ENCODE data around the gene LRRC71. TPM values are rescaled to one million over a fixed set of nuclear protein-coding genes. Genes with fewer than 3 reads are reported as not detected.
A peak's percentile ranks its signal among the peaks of the same experiment; 100 is the strongest.

The LRRC71 gene
- total RNA-seq, 1 donor from 2014 or later, result not detected

- Mint-ChIP-seq H3K27ac (no peak overlapping the region), H3K4me3 (no peak overlapping the region), H3K9me3 (no peaks in the 10 kb centered on the region), H3K36me3 (ENCODE audit: low read depth) (no peaks in the 10 kb centered on the region), H3K27me3 (peaks cover 12% of the 10 kb centered on the region), H3K4me1 (peaks cover 7% of the 10 kb centered on the region)
- intact Hi-C loops (cut with micrococcal nuclease), result no loop called here
- no peak for DNase-seq
These were observed 15.3 kb upstream of the LRRC71 start for GRCh38 chr1:156905176-156905575.

GRCh38 chr1:156905651-156906050, 14.8 kb upstream of the LRRC71 start:
- intact Hi-C loops (cut with micrococcal nuclease), result no loop called here
- H3K27ac Mint-ChIP-seq, result no peak overlapping the region
- H3K4me1 Mint-ChIP-seq, result peaks cover 9% of the 10 kb centered on the region

GRCh38 chr1:156906206-156906906, 14.1 kb upstream of the LRRC71 start:
- H3K36me3 Mint-ChIP-seq (ENCODE audit: low read depth), result no peaks in the 10 kb centered on the region
- peaks cover 11% of the 10 kb centered on the region for H3K4me1 Mint-ChIP-seq
- no peak for DNase-seq
- H3K4me3 Mint-ChIP-seq, result no peak overlapping the region
- intact Hi-C loops (cut with micrococcal nuclease), result no loop called here
- no peaks in the 10 kb centered on the region for H3K9me3 Mint-ChIP-seq
- peaks cover 11% of the 10 kb centered on the region for H3K27me3 Mint-ChIP-seq
- no peak overlapping the region for H3K27ac Mint-ChIP-seq

More at GRCh38 chr1:156905651-156906050, 14.8 kb upstream of the LRRC71 start:
- no peaks in the 10 kb centered on the region for H3K36me3 Mint-ChIP-seq (ENCODE audit: low read depth)
- H3K4me3 Mint-ChIP-seq, result no peak overlapping the region
- H3K27me3 Mint-ChIP-seq, result peaks cover 12% of the 10 kb centered on the region
- no peaks in the 10 kb centered on the region for H3K9me3 Mint-ChIP-seq
- DNase-seq, result no peak

- intact Hi-C loops (cut with micrococcal nuclease), result no loop called here
- Mint-ChIP-seq H3K36me3 (ENCODE audit: low read depth) (no peaks in the 10 kb centered on the region), H3K27me3 (peaks cover 10% of the 10 kb centered on the region)
These were observed 11.9 kb upstream of the LRRC71 start for GRCh38 chr1:156908541-156908940.

GRCh38 chr1:156908955-156909354, 11.5 kb upstream of the LRRC71 start:
- H3K4me3 Mint-ChIP-seq, result no peak overlapping the region
- no peak for DNase-seq
- no peaks in the 10 kb centered on the region for H3K9me3 Mint-ChIP-seq

More at GRCh38 chr1:156908541-156908940, 11.9 kb upstream of the LRRC71 start:
- Mint-ChIP-seq H3K4me3 (no peak overlapping the region), H3K27ac (no peak overlapping the region), H3K4me1 (peaks cover 11% of the 10 kb centered on the region), H3K9me3 (no peaks in the 10 kb centered on the region)
- DNase-seq, result no peak

GRCh38 chr1:156909671-156910070, 10.8 kb upstream of the LRRC71 start:
- Mint-ChIP-seq H3K9me3 (no peaks in the 10 kb centered on the region), H3K36me3 (ENCODE audit: low read depth) (no peaks in the 10 kb centered on the region), H3K4me3 (no peak overlapping the region), H3K27ac (no peak overlapping the region), H3K27me3 (peaks cover 10% of the 10 kb centered on the region), H3K4me1 (peaks cover 11% of the 10 kb centered on the region)
- intact Hi-C loops (cut with micrococcal nuclease), result no loop called here
- no peak for DNase-seq

More at GRCh38 chr1:156908955-156909354, 11.5 kb upstream of the LRRC71 start:
- Mint-ChIP-seq H3K4me1 (peaks cover 11% of the 10 kb centered on the region), H3K27me3 (peaks cover 10% of the 10 kb centered on the region), H3K36me3 (ENCODE audit: low read depth) (no peaks in the 10 kb centered on the region), H3K27ac (no peak overlapping the region)
- intact Hi-C loops (cut with micrococcal nuclease), result no loop called here

GRCh38 chr1:156910309-156910782, 10.1 kb upstream of the LRRC71 start:
- Mint-ChIP-seq H3K4me1 (peaks cover 11% of the 10 kb centered on the region), H3K9me3 (no peaks in the 10 kb centered on the region), H3K27me3 (peaks cover 15% of the 10 kb centered on the region), H3K4me3 (no peak overlapping the region), H3K27ac (no peak overlapping the region), H3K36me3 (ENCODE audit: low read depth) (no peaks in the 10 kb centered on the region)
- intact Hi-C loops (cut with micrococcal nuclease), result no loop called here
- DNase-seq, result peak; percentile 88

- Mint-ChIP-seq H3K9me3 (no peaks in the 10 kb centered on the region), H3K27me3 (peaks cover 25% of the 10 kb centered on the region), H3K36me3 (ENCODE audit: low read depth) (no peaks in the 10 kb centered on the region), H3K4me3 (no peak overlapping the region), H3K27ac (no peak overlapping the region), H3K4me1 (peaks cover 11% of the 10 kb centered on the region)
- intact Hi-C loops (cut with micrococcal nuclease), result no loop called here
- no peak for DNase-seq
These were observed 8.7 kb upstream of the LRRC71 start for GRCh38 chr1:156911577-156912298.

GRCh38 chr1:156912310-156912709, 8.1 kb upstream of the LRRC71 start:
- no peaks in the 10 kb centered on the region for H3K36me3 Mint-ChIP-seq (ENCODE audit: low read depth)
- H3K4me1 Mint-ChIP-seq, result peaks cover 6% of the 10 kb centered on the region
- no peak overlapping the region for H3K27ac Mint-ChIP-seq
- intact Hi-C loops (cut with micrococcal nuclease), result no loop called here
- DNase-seq, result no peak
- H3K9me3 Mint-ChIP-seq, result no peaks in the 10 kb centered on the region
- H3K27me3 Mint-ChIP-seq, result peaks cover 25% of the 10 kb centered on the region
- no peak overlapping the region for H3K4me3 Mint-ChIP-seq

DNA sequence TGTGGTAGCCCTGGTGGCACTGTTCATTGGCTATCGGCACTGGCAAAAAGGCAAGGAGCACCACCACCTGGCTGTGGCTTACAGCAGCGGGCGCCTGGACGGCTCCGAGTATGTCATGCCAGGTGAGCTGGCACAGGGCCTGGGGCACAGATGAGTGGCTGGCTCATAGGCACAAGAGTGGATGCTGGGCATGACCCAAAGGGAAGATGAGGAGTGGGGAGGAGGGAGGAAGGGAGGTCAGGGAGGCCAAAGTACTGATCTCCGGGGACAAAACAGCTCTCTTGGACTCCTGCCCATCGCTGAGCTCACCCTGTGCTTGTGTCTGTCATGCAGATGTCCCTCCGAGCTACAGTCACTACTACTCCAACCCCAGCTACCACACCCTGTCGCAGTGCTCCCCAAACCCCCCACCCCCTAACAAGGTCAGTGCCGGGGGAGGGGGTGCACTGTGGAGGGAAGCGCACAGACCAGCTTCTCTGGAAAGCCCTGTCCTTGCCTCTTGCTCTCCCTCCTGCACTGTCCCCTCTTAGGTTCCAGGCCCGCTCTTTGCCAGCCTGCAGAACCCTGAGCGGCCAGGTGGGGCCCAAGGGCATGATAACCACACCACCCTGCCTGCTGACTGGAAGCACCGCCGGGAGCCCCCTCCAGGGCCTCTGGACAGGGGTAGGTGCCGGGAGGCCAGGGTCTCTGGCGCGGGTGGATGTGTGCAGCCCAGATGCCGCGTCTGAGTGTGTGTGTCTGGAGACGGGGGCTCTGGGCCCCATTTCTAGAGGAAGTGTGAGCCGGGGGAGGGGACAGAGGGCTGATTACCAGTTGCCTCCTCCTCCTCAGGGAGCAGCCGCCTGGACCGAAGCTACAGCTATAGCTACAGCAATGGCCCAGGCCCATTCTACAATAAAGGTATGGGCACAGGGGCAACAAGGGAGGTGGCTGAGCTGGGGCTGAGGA, 7.3 kb upstream of the LRRC71 start:
- no peak overlapping the region for H3K27ac Mint-ChIP-seq
- intact Hi-C loops (cut with micrococcal nuclease), result no loop called here

DNA sequence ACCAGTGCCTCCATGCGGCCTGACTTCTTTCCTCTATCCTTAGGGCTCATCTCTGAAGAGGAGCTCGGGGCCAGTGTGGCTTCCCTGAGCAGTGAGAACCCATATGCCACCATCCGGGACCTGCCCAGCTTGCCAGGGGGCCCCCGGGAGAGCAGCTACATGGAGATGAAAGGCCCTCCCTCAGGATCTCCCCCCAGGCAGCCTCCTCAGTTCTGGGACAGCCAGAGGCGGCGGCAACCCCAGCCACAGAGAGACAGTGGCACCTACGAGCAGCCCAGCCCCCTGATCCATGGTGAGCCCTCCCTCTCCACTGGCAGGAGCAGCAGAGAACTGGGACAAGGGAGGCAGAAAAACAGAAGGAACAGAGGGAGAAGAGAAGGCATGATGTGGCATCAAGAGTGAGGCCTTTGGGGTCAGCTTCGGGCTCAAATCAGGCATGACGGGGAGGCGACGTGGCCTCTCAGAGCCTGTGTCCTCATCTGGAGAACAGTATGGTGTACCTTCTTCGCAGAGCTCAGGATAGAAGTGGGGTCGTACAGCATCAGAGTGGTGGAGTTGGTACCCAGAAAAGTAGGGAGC, 6.5 kb upstream of the LRRC71 start:
- H3K36me3 Mint-ChIP-seq (ENCODE audit: low read depth), result no peaks in the 10 kb centered on the region
- H3K27me3 Mint-ChIP-seq, result peaks cover 35% of the 10 kb centered on the region
- DNase-seq, result no peak
- H3K4me1 Mint-ChIP-seq, result peaks cover 4% of the 10 kb centered on the region
- no peak overlapping the region for H3K27ac Mint-ChIP-seq
- intact Hi-C loops (cut with micrococcal nuclease), result no loop called here
- no peak overlapping the region for H3K4me3 Mint-ChIP-seq
- no peaks in the 10 kb centered on the region for H3K9me3 Mint-ChIP-seq

More for the DNA sequence above, 7.3 kb upstream of the LRRC71 start:
- Mint-ChIP-seq H3K4me3 (no peak overlapping the region), H3K9me3 (no peaks in the 10 kb centered on the region), H3K4me1 (peaks cover 4% of the 10 kb centered on the region), H3K36me3 (ENCODE audit: low read depth) (no peaks in the 10 kb centered on the region), H3K27me3 (peaks cover 29% of the 10 kb centered on the region)
- DNase-seq, result no peak

DNA sequence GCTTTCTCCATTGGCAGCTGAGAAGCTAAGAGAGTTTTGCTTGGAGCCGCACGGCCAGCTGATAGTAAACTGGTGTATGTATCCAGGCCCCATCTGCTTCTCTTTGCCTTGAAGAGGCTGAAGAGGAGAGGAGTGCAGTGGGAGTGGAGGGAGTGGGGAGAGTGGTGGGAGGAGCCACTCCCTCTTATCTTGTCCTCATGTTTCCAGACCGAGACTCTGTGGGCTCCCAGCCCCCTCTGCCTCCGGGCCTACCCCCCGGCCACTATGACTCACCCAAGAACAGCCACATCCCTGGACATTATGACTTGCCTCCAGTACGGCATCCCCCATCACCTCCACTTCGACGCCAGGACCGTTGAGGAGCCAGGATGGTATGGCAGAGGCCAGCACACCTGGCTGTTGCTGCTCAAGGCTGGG, 6.0 kb upstream of the LRRC71 start:
- Mint-ChIP-seq H3K36me3 (ENCODE audit: low read depth) (no peaks in the 10 kb centered on the region), H3K9me3 (no peaks in the 10 kb centered on the region), H3K27ac (no peak overlapping the region), H3K4me1 (peaks cover 4% of the 10 kb centered on the region), H3K4me3 (no peak overlapping the region), H3K27me3 (peaks cover 41% of the 10 kb centered on the region)
- no peak for DNase-seq
- intact Hi-C loops (cut with micrococcal nuclease), result no loop called here

GRCh38 chr1:156921053-156921529, 659 bp downstream of the LRRC71 start:
- Mint-ChIP-seq H3K9me3 (no peaks in the 10 kb centered on the region), H3K4me1 (peaks cover 8% of the 10 kb centered on the region), H3K27ac (no peak overlapping the region), H3K27me3 (peaks cover 74% of the 10 kb centered on the region), H3K36me3 (ENCODE audit: low read depth) (no peaks in the 10 kb centered on the region), H3K4me3 (no peak overlapping the region)
- intact Hi-C loops (cut with micrococcal nuclease), result loop anchor here (5.0 to 10.0 kb wide), 5 partner anchors 56 to 486 kb away; partner anchors contain the start of gene NTRK1
- no peak for DNase-seq

Measured in activated CD4-positive, alpha-beta T cell treated with anti-CD3 and anti-CD28 coated beads, Interleukin-2, amount 10 ng/mL, durations not matched to agents 24 days and 14 days (primary cell).